Posterior vena cava (tissue), 2 donors: ENCODE measurements around the gene AOPEP. TPM values are rescaled to one million over a fixed set of nuclear protein-coding genes. Genes with fewer than 3 reads are reported as not detected.

Experiments
- DNase-seq: peaks from one replicate; pipeline ENCODE4 v3.0.0-alpha.2; 2020; ENCODE audit warnings: low spot score
- intact Hi-C, 2 donors: fragments of 100-400 bp; cut with DNase I; formaldehyde crosslinking; loops; one replicate each; pipeline versions ENCODE4 v1.14.1 to v1.14.2; 2022 to 2023
- total RNA-seq, 2 donors: library from RNA; stranded (reverse); fragmentation: NEBNext Ultra II Directional; extraction: Animal tissue kit (Norgen Biotek cat#: 25700); gene quantifications; one replicate each; pipeline ENCODE4 v1.2.1, GENCODE V29; 2021
- donor health status: DM: yes; HTN: yes; CAD: no.
- donor health status: DM: yes; HTN: yes; CAD: no.

AOPEP gene
- total RNA-seq, 2 donors from 2014 or later: 124 to 138 TPM

GRCh38 chr9:94713436-94714215 lies 12.9 kb upstream of the AOPEP start:
- intact Hi-C loops: no loop called here
- DNase-seq: no peak

- intact Hi-C loops: no loop called here
- no peak for DNase-seq
Observed at GRCh38 chr9:94714494-94714893, 12.0 kb upstream of the AOPEP start.

GRCh38 chr9:94717761-94718160 lies 8.7 kb upstream of the AOPEP start:
- intact Hi-C loops: no loop called here
- DNase-seq: no peak

- intact Hi-C loops: no loop called here
- DNase-seq: no peak
Observed at GRCh38 chr9:94718936-94719335, 7.6 kb upstream of the AOPEP start.

- DNase-seq: no peak
- intact Hi-C loops: no loop called here
Observed at GRCh38 chr9:94719878-94720277, 6.6 kb upstream of the AOPEP start.

GRCh38 chr9:94720846-94721549 lies 5.5 kb upstream of the AOPEP start:
- intact Hi-C loops: no loop called here
- no peak for DNase-seq

GRCh38 chr9:94721754-94722153 lies 4.7 kb upstream of the AOPEP start:
- DNase-seq: no peak
- intact Hi-C loops: no loop called here

GRCh38 chr9:94725293-94725692 lies 1.2 kb upstream of the AOPEP start:
- intact Hi-C loops: no loop called here
- DNase-seq: no peak

GRCh38 chr9:94728719-94729118 lies 2.2 kb downstream of the AOPEP start:
- DNase-seq: no peak
- intact Hi-C loops: no loop called here

GRCh38 chr9:94729199-94729598 lies 2.7 kb downstream of the AOPEP start:
- DNase-seq: no peak
- intact Hi-C loops: no loop called here

- intact Hi-C loops: no loop called here
- no peak for DNase-seq
Observed at GRCh38 chr9:94734054-94734754, 7.7 kb downstream of the AOPEP start.

- DNase-seq: no peak
- intact Hi-C loops: no loop called here
Observed at GRCh38 chr9:94736759-94737158, 10.3 kb downstream of the AOPEP start.

- intact Hi-C loops: no loop called here
- DNase-seq: no peak
Observed at GRCh38 chr9:94740145-94740840, 13.8 kb downstream of the AOPEP start.

- DNase-seq: no peak
- intact Hi-C loops: no loop called here
Observed at GRCh38 chr9:94741866-94742265, 15.4 kb downstream of the AOPEP start.

GRCh38 chr9:94743035-94743954 lies 16.8 kb downstream of the AOPEP start:
- DNase-seq: no peak
- intact Hi-C loops: no loop called here

GRCh38 chr9:94745806-94746540 lies 19.5 kb downstream of the AOPEP start:
- intact Hi-C loops: no loop called here
- no peak for DNase-seq

GRCh38 chr9:94746541-94747370 lies 20.3 kb downstream of the AOPEP start:
- DNase-seq: no peak
- intact Hi-C loops: no loop called here
